Measurements from ENCODE around the gene PANK3.
"Not testable (repeated sequence)": the region's sequence is repeated elsewhere in the genome, so short reads cannot be mapped to it uniquely, and the experiment has no call there.

Gene PANK3

DNA sequence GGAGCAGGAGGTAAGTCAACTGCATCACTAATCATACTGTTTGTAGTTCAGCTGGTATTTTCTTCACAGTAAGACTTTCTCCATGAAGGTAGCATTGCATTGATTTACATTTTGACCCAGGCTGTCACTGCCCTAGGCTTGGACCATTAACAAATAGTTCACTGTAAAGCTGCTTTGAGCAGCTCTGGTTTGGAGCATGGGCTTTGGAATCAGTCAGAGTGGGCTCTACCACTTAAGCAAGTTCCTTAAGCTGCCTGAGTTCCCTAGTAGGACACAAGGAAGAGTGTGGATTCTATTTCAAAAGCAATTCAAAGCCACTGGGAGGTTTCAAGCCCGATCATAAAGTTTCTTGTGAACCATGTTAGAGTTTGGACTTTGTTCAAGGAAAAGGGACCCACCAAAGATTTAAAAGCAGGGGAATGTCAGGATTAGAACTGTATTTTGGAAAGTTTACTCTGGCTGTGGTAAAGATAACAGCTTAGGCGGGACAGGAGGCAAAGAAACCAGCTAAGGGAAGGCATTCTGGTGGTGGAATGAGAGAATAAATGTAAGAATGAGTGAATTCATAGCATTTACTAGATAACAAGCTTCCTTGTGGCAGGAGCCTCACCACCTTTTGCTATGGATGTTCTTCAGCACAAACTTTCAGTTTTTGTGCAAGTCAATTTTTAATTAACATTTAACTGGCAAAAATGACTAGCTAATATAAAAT lies 12.3 kb upstream of the PANK3 start:
- DNase-seq, result no peak

GRCh38 chr5:168590666-168591065 lies 11.5 kb upstream of the PANK3 start:
- DNase-seq, result no peak

GRCh38 chr5:168587987-168588386 lies 8.8 kb upstream of the PANK3 start:
- no peak for DNase-seq

- no peak for DNase-seq
Observed at GRCh38 chr5:168585119-168585856, 6.1 kb upstream of the PANK3 start.

DNA sequence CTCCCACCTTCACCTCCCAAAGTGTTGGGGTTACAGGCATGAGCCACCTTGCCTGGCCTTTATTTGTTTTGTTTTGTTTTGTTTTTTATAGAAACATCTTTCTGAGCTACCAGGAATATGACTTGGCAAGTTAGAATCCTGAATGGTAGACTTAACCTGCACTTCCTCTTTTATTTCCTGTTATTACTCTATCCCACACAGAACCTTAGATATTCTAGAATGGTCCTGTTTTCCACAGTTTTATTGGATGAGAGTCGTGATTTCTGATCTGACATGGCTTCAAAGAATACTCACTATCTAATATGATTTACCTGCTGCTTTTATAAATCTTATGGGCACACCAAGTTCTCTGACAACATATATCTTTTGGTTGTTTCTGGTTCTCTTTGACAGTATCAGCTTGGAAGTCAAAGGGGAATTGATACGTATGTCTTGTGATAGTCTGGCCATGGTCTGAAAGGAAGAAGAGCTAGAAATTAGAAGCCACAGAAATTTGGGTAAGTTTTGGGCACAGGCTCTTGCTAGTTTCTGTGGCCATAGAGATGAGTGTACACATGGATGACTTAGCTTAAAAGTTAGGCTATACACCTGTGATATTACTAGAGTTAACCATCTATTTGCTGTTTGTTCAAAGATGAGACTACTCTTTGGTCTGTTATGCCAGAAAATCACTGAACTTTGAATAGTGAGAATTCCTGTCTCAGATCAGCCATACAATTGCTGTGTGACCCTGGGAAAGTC lies 4.7 kb upstream of the PANK3 start:
- DNase-seq, result no peak

GRCh38 chr5:168580814-168581469 lies 1.8 kb upstream of the PANK3 start:
- not testable (repeated sequence) for DNase-seq

GRCh38 chr5:168580227-168580508 lies 1.0 kb upstream of the PANK3 start:
- peak; percentile 17 for DNase-seq

GRCh38 chr5:168579488-168580226 lies 489 bp upstream of the PANK3 start:
- peak; percentile 88 for DNase-seq

DNA sequence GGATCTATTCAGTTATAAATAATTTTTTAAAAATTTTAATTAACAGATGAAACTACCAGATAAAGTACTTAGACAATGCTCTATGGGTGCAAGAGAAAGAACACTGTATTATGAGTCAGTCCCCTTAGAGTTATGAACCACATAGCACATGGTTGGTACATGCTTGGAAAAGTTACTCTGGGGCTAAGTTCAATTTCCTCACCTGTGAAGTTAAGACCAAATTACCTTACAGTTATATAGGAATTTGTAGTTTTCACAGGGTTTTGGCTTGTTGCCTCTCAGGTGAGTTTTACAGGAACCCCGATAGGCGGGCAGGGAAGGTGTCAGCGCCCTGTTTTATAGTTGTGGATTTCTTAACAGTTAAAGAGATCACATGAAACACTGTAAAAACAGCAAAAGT lies 1.2 kb downstream of the PANK3 start:
- DNase-seq, result no peak

DNA sequence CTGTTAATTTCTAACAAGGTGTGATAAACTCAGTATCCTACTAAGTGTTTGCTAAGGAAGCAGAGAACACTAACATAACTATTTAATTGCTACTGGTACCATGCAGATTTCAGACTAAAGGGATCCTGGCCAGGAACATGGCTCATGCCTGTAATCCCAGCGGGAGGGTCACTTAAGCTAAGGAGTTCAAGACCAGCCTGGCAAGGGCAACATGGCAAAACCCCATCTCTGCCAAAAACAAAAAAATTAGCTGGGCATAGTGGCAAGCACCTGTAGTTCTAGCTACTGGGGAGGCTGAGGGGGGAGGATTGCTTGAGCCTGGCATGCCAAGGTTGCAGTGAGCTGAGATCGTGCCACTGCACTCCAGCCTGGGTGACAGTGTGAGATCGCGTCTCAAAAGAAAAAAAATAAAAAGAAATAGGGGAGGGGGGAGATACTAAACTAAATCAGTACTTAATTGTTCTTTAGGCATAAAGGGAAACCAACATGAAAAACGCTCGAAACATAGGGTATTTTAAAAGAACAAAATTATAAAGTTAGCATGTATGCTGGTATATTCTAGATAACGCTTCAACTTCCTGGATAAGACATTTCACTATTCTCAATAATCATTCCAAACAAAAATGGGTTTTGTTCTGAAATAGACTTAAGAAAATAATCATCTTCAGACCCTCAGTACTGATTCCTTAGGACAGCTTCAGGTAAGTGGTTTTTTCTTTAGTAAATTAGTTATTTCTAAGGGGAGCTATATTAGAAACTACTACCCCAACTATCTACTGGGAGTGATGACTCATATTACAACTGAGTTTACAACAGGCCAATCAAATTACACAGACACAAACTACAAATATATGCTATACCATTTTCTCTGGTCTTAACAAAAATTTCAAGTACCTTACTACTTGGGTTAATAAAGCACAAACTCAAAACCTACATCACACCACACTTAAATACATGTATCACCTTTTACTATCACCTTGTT lies 3.5 kb downstream of the PANK3 start:
- DNase-seq, result no peak

DNA sequence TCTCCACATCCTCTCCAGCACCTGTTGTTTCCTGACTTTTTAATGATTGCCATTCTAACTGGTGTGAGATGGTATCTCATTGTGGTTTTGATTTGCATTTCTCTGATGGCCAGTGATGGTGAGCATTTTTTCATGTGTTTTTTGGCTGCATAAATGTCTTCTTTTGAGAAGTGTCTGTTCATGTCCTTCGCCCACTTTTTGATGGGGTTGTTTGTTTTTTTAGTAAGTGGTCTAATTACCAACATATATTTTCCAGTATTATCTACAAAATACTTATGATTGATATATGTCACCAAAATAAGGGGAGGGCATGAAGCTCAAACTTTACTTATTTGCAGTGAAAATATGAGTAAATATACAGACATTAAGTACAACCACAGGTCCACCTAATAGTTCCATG lies 5.0 kb downstream of the PANK3 start:
- DNase-seq, result not testable (repeated sequence)

- DNase-seq, result not testable (repeated sequence)
Observed at GRCh38 chr5:168573663-168574062, 5.5 kb downstream of the PANK3 start.

DNA sequence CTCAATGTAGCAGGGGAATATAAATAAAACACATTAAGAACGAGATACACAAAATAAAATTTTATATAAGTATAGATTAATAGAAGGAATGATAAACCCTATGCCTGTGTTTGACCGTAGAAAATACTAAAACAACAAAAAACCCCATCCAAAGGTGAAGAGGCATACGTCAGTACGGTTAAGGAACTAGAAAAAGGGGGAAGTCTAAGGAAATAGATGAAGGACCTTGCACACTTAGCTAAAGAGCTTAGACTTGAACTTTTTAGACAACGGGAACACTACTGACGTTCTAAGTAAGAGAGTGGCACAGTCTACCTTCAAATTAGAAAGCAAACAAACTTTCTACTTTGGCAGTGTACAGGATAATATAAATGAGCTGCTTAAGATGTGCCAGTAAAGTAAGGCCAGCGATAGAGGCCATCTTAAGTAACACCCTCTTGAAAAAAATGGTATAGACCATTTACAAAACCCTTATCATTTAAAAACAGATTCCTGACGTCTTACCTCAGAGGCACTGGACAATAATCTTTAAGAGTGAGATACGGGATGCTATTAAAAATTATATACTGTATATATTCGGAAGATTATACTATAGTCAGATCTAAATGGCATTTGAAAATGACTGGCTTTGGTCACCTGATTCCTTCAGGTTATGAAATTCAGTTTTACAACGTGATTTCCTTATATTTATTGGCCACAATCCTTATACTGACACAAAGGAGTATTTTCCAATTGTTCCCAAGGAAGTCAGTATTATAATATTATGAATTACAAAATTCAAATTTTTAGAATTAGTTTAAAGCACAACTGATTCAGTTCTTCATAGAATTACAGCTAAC lies 8.5 kb downstream of the PANK3 start:
- DNase-seq, result no peak

GRCh38 chr5:168568738-168569137 lies 10.4 kb downstream of the PANK3 start:
- DNase-seq, result no peak

GRCh38 chr5:168563959-168564358 lies 15.2 kb downstream of the PANK3 start:
- no peak for DNase-seq

DNA sequence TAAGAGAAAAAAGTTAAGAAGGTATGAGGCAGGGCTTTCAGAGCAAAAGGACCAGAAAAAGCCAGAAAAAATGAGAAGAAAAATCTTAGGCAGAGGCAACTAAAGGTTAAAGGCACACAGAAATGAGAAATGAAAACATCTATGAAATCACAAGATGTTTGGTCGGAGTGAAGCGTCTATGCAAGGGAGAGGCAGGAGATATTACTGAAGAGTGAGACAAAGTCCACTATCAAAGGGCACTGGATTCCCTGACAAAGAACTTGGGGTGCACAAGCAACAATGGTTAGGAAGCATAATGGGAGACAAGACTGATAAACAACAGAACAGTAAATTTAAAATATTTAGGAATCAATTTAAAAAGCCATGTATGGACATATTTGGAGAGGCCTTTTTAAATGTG lies 16.9 kb downstream of the PANK3 start:
- no peak for DNase-seq

DNA sequence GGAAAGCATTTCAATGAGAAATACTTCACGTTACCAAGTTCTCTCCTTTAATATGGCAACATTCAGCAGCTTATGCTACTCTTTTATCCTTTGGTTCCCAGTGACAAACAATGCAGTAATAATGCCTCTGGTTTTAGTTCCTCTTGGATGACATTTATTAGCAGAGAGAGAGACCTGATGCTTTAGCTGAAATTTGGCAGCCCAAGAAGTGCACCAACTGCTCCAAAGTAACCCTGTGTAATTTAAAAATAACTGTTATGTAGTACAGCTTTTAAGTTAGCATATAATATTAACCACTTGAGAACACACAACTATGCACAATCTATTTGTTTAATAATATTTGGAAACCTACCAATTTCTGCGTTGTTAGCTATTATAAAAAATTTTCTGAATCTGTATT lies 21.8 kb downstream of the PANK3 start:
- DNase-seq, result no peak

DNA sequence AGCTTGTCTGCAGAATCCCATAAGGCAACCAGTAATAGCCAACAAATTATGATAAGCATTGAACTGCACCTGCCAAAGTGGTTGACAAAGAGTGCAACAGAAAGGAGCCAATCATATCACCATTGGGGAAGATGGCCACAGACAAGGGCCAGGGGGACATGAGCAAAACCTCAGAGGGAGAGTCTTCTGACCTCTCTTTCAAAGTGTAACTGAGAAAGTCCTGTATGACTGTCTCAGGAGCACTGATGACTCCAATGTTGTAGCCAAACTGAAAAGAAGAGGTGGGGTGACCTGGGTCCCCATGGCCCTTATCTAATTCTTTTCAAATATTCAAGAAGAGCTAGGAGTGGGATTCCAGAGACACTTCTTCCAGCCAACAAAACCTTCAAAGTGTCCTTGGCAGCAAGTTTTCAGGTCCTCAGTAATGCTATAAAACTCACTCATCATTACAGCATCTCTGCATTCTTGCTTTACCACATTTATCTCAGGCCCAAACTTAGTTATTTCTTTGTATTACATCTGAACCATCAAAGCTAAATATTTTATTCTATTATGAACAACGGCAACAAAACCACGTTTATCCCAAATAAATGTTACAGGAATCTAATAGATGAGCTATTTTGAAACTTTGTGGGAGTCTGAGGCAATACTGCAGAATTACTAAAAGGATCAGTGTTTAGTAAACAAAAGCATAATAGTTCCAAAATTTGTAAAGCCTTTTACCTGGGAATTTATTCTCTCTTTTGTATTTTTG lies 25.6 kb downstream of the PANK3 start:
- DNase-seq, result no peak

- no peak for DNase-seq
Observed at GRCh38 chr5:168552146-168552545, 27.0 kb downstream of the PANK3 start.

GRCh38 chr5:168550656-168551055 lies 28.5 kb downstream of the PANK3 start:
- DNase-seq, result no peak

Measured in NCI-H2171 (cell line).